Measurements from ENCODE around the gene ZSCAN26.

The ZSCAN26 gene

DNA sequence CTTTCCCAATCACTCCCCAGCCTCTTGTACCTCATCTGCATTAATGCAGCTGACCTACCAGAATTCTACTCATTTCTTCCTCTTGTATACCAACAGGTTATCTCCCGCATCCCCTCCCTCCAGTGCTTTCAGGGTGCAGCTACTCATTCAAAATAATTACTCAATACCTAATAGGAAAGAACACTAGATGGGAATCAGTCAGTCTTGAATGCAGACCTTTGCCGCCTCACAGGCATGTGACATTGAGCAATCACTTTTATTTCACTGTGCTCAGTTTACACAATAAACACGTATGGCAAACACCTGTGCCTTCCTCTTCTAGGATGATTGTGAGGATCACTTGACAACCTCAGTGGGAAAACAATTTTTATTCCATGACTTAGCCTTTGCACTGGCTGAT, 55.7 kb downstream of the ZSCAN26 start:
- no peak for TF ChIP-seq ZNF274 (IDR thresholded peaks at IDR 0.05; ENCODE audit: low read depth, low read length)
- H3K4me3 ChIP-seq (ENCODE audit: low read length): no peak overlapping the region

GRCh38 chr6:28323813-28324424, 57.0 kb downstream of the ZSCAN26 start:
- H3K4me3 ChIP-seq (ENCODE audit: low read length): no peak overlapping the region
- no peak for TF ChIP-seq ZNF274 (IDR thresholded peaks at IDR 0.05; ENCODE audit: low read depth, low read length)

- H3K4me3 ChIP-seq (ENCODE audit: low read length): no peak overlapping the region
- TF ChIP-seq ZNF274 (IDR thresholded peaks at IDR 0.05; ENCODE audit: low read depth, low read length): no peak
Measured at GRCh38 chr6:28326371-28326948, 59.5 kb downstream of the ZSCAN26 start.

Measured in GM08714 (cell line).